HepG2 (cell line): ENCODE results near the gene BBS9. TPM values are rescaled to one million over a fixed set of nuclear protein-coding genes. Genes with fewer than 3 reads are reported as not detected.

ENCODE experiments used
- ATAC-seq: fragments of 200-7000 bp; cut with Tn5 transposase; 3 replicates; pipeline ENCODE4 v1.9.1; 2020; ENCODE audit warnings: mild to moderate bottlenecking, moderate library complexity
- BruUV-seq: library from RNA; stranded (reverse); fragments of 400-500 nt; replicated peaks from 2 replicates; lab custom pipeline; 2021; lab: Mats Ljungman, UMichigan
- CTCF ChIA-PET: fragments of 300-600 bp; formaldehyde crosslinking; extraction: SDS; loops from one replicate; lab custom pipeline; 2021; ENCODE audit warnings: low total read pairs, inconsistent platforms, low intra/inter-chr PET ratio; lab: Yijun Ruan, JAX
- POLR2A ChIA-PET: fragments of 350-600 bp; sonication (Branson Sonifier 250); formaldehyde crosslinking; loops from one replicate; lab custom pipeline; 2020; ENCODE audit warnings: antibody characterized with exemption, inconsistent platforms; lab: Yijun Ruan, JAX
- DNase-seq: peaks from one replicate; pipeline ENCODE4 v3.0.0-alpha.2; 2015; ENCODE audit warnings: low spot score
- FAIRE-seq: peaks from 3 replicates; lab custom pipeline; 2011; peaks lifted over from hg19 to GRCh38; lab: Jason Lieb, UNC
- H2AFZ ChIP-seq: one replicate; pipeline ENCODE4 v1.6.1; 2011; ENCODE audit warnings: low read length, inconsistent platforms
- H3K27ac ChIP-seq: fragments of 300-600 bp; 3 replicates; pipeline ENCODE4 v1.8.0; 2011; ENCODE audit warnings: mixed run types, mild to moderate bottlenecking, mixed read lengths, low read length, inconsistent platforms; ENCODE audit not compliant: insufficient read depth; ENCODE audit errors: extremely low read length
- H3K27me3 ChIP-seq, 2 experiments: fragments of 200-600 bp in 1 of 2; 2 replicates in 1 of 2; 3 replicates in 1 of 2; pipeline versions ENCODE4 v1.6.0 to v1.8.0; 2011; ENCODE audit warnings: low read length in 2 of 2, mild to moderate bottlenecking in 2 of 2, moderate library complexity in 2 of 2, inconsistent platforms in 1 of 2; ENCODE audit not compliant: insufficient read depth in 2 of 2, control insufficient read depth in 1 of 2
- H3K36me3 ChIP-seq, 2 experiments: fragments of 200-600 bp in 1 of 2; replicated peaks in 1 of 2; 2 replicates in 1 of 2; 3 replicates in 1 of 2; pipeline versions ENCODE4 v1.5.1 to v1.8.0; 2011; ENCODE audit warnings: low read length in 2 of 2, inconsistent platforms in 1 of 2; ENCODE audit not compliant: insufficient read depth in 2 of 2, control insufficient read depth in 1 of 2
- H3K4me1 ChIP-seq: 2 replicates; pipeline ENCODE4 v1.5.1; 2012; ENCODE audit warnings: low read length, inconsistent platforms; ENCODE audit not compliant: insufficient read depth
- H3K4me2 ChIP-seq: 2 replicates; pipeline ENCODE4 v1.6.0; 2011; ENCODE audit warnings: low read depth, low read length, inconsistent platforms
- H3K4me3 ChIP-seq, 3 experiments: fragments of 200-600 bp in 1 of 3; sonication (generic), shearing (Covaris generic) in 1 of 3; replicated peaks in 1 of 3; 2 replicates each; pipeline ENCODE4 v1.5.1; 2011 to 2016; ENCODE audit warnings: low read length in 3 of 3, inconsistent platforms in 2 of 3, low read depth in 2 of 3, mild to moderate bottlenecking in 2 of 3, control low read depth in 1 of 3, mixed read lengths in 1 of 3; ENCODE audit not compliant: insufficient read depth in 1 of 3
- H3K79me2 ChIP-seq: one replicate; pipeline ENCODE4 v1.6.1; 2011; ENCODE audit warnings: low read length, inconsistent platforms; ENCODE audit not compliant: insufficient read depth
- H3K9ac ChIP-seq: 2 replicates; pipeline ENCODE4 v1.6.0; 2011; ENCODE audit warnings: mild to moderate bottlenecking, low read depth, low read length, inconsistent platforms; ENCODE audit not compliant: insufficient read depth
- H3K9me3 ChIP-seq: 2 replicates; pipeline ENCODE4 v1.5.1; 2012; ENCODE audit warnings: mild to moderate bottlenecking, low read length
- H4K20me1 ChIP-seq: 2 replicates; pipeline ENCODE4 v1.6.0; 2011; ENCODE audit warnings: inconsistent platforms, mild to moderate bottlenecking, low read length, moderate library complexity; ENCODE audit not compliant: insufficient read depth
- GATA4 ChIP-seq: sonication (generic); IDR thresholded peaks from 2 replicates; pipeline ENCODE4 v1.6.1; 2016; ENCODE audit warnings: antibody characterized with exemption, low read depth, borderline replicate concordance
- GZF1 ChIP-seq: sonication (generic); formaldehyde crosslinking; IDR thresholded peaks from 2 replicates; pipeline ENCODE4 v1.5.1; 2020; ENCODE audit warnings: mild to moderate bottlenecking, missing genetic modification reagents
- HDAC2 ChIP-seq: sonication (generic); formaldehyde crosslinking; IDR thresholded peaks from 2 replicates; pipeline ENCODE4 v1.4.0; 2020; ENCODE audit warnings: missing genetic modification reagents
- HNF4G ChIP-seq, 2 experiments: sonication (generic) in 1 of 2; formaldehyde crosslinking in 1 of 2; IDR thresholded peaks; 2 replicates each; pipeline versions ENCODE4 v1.4.0 to v1.6.1; 2011 to 2020; ENCODE audit warnings: borderline replicate concordance in 2 of 2, low read depth in 2 of 2, mild to moderate bottlenecking in 2 of 2, low read length in 1 of 2, missing genetic modification reagents in 1 of 2, moderate library complexity in 1 of 2
- POLR2AphosphoS2 ChIP-seq: IDR thresholded peaks from 2 replicates; pipeline ENCODE4 v1.6.1; 2011; ENCODE audit warnings: low read depth, low read length, improper control_type of control experiment
- YEATS2 ChIP-seq: sonication (generic); formaldehyde crosslinking; IDR thresholded peaks from 2 replicates; pipeline ENCODE4 v1.4.0; 2020; ENCODE audit warnings: missing genetic modification reagents, borderline replicate concordance
- ZNF562 ChIP-seq: sonication (generic); formaldehyde crosslinking; IDR thresholded peaks from 2 replicates; pipeline ENCODE4 v1.8.0; 2022; ENCODE audit warnings: missing genetic modification reagents, borderline replicate concordance
- ZNF616 ChIP-seq: sonication (generic); formaldehyde crosslinking; IDR thresholded peaks from 2 replicates; pipeline ENCODE4 v1.5.0; 2020; ENCODE audit warnings: low read depth, mild to moderate bottlenecking, missing genetic modification reagents
- ZNF75D ChIP-seq: sonication (generic); formaldehyde crosslinking; IDR thresholded peaks from 2 replicates; pipeline ENCODE4 v1.8.1; 2023; ENCODE audit warnings: missing genetic modification reagents, mild to moderate bottlenecking, borderline replicate concordance
- WGBS: methylation state at CpG from one replicate; pipeline ENCODE4 v1.1.6; 2017; ENCODE audit warnings: low lambda C conversion rate; 5-methylcytosine and 5-hydroxymethylcytosine counted together
- in situ Hi-C: cut with HindIII; loops from 2 replicates; pipeline ENCODE4 v1.10.0; 2017; ENCODE audit warnings: low pct_unique_long_range_greater_than_20kb; ENCODE audit not compliant: extremely low pct_ligation_motif_present
- intact Hi-C: fragments of 100-400 bp; cut with micrococcal nuclease; formaldehyde crosslinking; loops from one replicate; pipeline ENCODE4 v1.10.0; 2022; ENCODE audit not compliant: unreplicated experiment
- polyA plus RNA-seq, 8 experiments: library from polyadenylated mRNA; depleted of rRNA in 3 of 8; stranded (reverse) in 7 of 8; unstranded in 1 of 8; fragments of >200 nt; fragmentation: Illumina TruSeq in 4 of 8; extraction: Trizol in 4 of 8; gene quantifications; 2 replicates each; pipeline versions ENCODE4 v1.2.1 to v1.2.3, GENCODE V29; 2011 to 2016; ENCODE audit warnings: low read depth in 4 of 8, missing spikeins in 1 of 8, mixed read lengths in 1 of 8; ENCODE audit not compliant: insufficient read depth in 1 of 8
- total RNA-seq, 5 experiments: library from RNA; depleted of rRNA; stranded (reverse); fragments of >200 nt; fragmentation: Illumina TruSeq; extraction: Trizol; gene quantifications; 2 replicates each; pipeline ENCODE4 v1.2.3, GENCODE V29; 2016; ENCODE audit warnings: low read depth in 1 of 5
- TF ChIP-seq, protein P1 (sequence below): sonication (generic); formaldehyde crosslinking; IDR thresholded peaks from 2 replicates; pipeline ENCODE4 v1.9.0; 2022; ENCODE audit warnings: low read depth, missing genetic modification reagents
- TF ChIP-seq, protein P2 (sequence below): sonication (generic); formaldehyde crosslinking; IDR thresholded peaks from 2 replicates; pipeline ENCODE4 v1.9.0; 2021; ENCODE audit warnings: mild to moderate bottlenecking, missing genetic modification reagents

The BBS9 gene
- total and polyA plus RNA-seq, 2 of the 13 experiments (the other 11 are each of a cell fraction or from before 2014, with no cell fraction given), result 5.1 to 7.8 TPM

- TF ChIP-seq ZNF75D (CRISPR knock-in tag), result no peak
- no peak for TF ChIP-seq HNF4G (IDR thresholded peaks at IDR 0.05; ENCODE audit: borderline replicate concordance, low read depth, low read length)
- TF ChIP-seq HNF4G (CRISPR knock-in tag; IDR thresholded peaks at IDR 0.05; ENCODE audit: borderline replicate concordance, low read depth), result no peak
- TF ChIP-seq ZNF562, result no peak
- TF ChIP-seq GATA4, result no peak
- TF ChIP-seq ZNF616 (CRISPR knock-in tag), result no peak
- TF ChIP-seq, protein P1, sequence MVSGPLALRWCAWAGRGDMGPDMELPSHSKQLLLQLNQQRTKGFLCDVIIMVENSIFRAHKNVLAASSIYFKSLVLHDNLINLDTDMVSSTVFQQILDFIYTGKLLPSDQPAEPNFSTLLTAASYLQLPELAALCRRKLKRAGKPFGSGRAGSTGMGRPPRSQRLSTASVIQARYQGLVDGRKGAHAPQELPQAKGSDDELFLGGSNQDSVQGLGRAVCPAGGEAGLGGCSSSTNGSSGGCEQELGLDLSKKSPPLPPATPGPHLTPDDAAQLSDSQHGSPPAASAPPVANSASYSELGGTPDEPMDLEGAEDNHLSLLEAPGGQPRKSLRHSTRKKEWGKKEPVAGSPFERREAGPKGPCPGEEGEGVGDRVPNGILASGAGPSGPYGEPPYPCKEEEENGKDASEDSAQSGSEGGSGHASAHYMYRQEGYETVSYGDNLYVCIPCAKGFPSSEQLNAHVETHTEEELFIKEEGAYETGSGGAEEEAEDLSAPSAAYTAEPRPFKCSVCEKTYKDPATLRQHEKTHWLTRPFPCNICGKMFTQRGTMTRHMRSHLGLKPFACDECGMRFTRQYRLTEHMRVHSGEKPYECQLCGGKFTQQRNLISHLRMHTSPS (CRISPR knock-in tag), result no peak
- TF ChIP-seq HDAC2 (CRISPR knock-in tag), result no peak
- no peak for TF ChIP-seq GZF1 (CRISPR knock-in tag)
- TF ChIP-seq, protein P2, sequence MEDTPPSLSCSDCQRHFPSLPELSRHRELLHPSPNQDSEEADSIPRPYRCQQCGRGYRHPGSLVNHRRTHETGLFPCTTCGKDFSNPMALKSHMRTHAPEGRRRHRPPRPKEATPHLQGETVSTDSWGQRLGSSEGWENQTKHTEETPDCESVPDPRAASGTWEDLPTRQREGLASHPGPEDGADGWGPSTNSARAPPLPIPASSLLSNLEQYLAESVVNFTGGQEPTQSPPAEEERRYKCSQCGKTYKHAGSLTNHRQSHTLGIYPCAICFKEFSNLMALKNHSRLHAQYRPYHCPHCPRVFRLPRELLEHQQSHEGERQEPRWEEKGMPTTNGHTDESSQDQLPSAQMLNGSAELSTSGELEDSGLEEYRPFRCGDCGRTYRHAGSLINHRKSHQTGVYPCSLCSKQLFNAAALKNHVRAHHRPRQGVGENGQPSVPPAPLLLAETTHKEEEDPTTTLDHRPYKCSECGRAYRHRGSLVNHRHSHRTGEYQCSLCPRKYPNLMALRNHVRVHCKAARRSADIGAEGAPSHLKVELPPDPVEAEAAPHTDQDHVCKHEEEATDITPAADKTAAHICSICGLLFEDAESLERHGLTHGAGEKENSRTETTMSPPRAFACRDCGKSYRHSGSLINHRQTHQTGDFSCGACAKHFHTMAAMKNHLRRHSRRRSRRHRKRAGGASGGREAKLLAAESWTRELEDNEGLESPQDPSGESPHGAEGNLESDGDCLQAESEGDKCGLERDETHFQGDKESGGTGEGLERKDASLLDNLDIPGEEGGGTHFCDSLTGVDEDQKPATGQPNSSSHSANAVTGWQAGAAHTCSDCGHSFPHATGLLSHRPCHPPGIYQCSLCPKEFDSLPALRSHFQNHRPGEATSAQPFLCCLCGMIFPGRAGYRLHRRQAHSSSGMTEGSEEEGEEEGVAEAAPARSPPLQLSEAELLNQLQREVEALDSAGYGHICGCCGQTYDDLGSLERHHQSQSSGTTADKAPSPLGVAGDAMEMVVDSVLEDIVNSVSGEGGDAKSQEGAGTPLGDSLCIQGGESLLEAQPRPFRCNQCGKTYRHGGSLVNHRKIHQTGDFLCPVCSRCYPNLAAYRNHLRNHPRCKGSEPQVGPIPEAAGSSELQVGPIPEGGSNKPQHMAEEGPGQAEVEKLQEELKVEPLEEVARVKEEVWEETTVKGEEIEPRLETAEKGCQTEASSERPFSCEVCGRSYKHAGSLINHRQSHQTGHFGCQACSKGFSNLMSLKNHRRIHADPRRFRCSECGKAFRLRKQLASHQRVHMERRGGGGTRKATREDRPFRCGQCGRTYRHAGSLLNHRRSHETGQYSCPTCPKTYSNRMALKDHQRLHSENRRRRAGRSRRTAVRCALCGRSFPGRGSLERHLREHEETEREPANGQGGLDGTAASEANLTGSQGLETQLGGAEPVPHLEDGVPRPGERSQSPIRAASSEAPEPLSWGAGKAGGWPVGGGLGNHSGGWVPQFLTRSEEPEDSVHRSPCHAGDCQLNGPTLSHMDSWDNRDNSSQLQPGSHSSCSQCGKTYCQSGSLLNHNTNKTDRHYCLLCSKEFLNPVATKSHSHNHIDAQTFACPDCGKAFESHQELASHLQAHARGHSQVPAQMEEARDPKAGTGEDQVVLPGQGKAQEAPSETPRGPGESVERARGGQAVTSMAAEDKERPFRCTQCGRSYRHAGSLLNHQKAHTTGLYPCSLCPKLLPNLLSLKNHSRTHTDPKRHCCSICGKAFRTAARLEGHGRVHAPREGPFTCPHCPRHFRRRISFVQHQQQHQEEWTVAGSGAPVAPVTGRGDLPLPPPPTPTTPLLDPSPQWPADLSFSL (CRISPR knock-in tag), result no peak
- no peak for TF ChIP-seq YEATS2 (CRISPR knock-in tag)
- no peak for TF ChIP-seq POLR2AphosphoS2
- intact Hi-C loops, result no loop called here
- Histone ChIP-seq H3K9ac (no peak overlapping the region), H3K27me3 (no peaks in the 10 kb centered on the region), H3K4me2 (no peak overlapping the region), H3K4me3 (no peak overlapping the region), H3K79me2 (no peaks in the 10 kb centered on the region), H3K4me1 (no peaks in the 10 kb centered on the region), H4K20me1 (no peaks in the 10 kb centered on the region), H3K36me3 (no peaks in the 10 kb centered on the region), H2AFZ (no peak overlapping the region), H3K9me3 (no peaks in the 10 kb centered on the region), H3K27ac (no peak overlapping the region)
- POLR2A ChIA-PET, result no interaction called here
- DNase-seq (no peak), FAIRE-seq (no peak), ATAC-seq (no peak)
- WGBS, result 71% methylated on average over 1 of the region's 1 CpG
- CTCF ChIA-PET, result no interaction called here
- in situ Hi-C loops, result no loop called here
- no TSS peak for BruUV-seq
Measured at GRCh38 chr7:33578166-33578565, 448.8 kb downstream of the BBS9 start.
